GM21390 (cell line): Measurements from ENCODE around the gene TESK1.
"Not testable (repeated sequence)": the region's sequence is repeated elsewhere in the genome, so short reads cannot be mapped to it uniquely, and the experiment has no call there.

Experiments
- ATAC-seq: cut with Tn5 transposase; IDR thresholded peaks from one replicate; pipeline ENCODE4 v1.9.1; 2021; ENCODE audit not compliant: unreplicated experiment

TESK1 gene

DNA sequence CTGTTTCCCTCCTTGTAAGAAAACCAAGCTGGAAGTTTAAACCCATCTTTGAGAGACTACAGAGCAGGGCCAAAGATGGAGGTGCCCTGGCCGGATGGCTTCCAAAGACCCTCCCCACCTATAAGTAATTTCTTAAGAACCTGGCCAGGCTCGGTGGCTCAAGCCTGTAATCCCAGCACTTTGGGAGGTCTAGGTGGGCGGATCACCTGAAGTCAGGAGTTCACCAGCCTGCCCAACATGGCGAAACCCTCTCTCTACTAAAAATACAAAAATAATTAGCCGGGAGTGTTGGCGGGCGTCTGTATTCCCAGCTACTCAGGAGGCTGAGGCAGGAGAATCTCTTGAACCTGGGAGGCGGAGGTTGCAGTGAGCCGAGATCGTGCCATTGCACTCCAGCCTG, 40.7 kb downstream of the TESK1 start:
- ATAC-seq, result not testable (repeated sequence)

DNA sequence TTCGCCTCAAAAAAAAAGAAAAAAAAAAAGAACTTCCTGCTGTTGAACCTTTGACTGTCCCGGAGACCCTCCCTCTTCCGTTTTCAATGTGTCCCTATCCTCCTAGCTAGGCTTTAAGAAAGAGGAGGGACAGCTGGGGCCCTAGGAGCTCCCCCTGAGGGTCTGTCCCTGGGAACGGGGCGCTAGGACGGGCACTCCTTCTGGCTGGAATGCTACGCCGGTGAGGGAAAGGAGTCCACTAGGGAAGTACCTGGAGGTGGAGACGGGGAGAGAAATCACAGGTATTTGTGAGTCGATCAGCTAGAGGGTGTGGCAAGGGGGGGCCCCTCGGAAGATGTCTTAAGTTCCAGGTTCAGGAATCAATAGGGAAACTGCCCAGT, 41.1 kb downstream of the TESK1 start:
- ATAC-seq, result no peak

DNA sequence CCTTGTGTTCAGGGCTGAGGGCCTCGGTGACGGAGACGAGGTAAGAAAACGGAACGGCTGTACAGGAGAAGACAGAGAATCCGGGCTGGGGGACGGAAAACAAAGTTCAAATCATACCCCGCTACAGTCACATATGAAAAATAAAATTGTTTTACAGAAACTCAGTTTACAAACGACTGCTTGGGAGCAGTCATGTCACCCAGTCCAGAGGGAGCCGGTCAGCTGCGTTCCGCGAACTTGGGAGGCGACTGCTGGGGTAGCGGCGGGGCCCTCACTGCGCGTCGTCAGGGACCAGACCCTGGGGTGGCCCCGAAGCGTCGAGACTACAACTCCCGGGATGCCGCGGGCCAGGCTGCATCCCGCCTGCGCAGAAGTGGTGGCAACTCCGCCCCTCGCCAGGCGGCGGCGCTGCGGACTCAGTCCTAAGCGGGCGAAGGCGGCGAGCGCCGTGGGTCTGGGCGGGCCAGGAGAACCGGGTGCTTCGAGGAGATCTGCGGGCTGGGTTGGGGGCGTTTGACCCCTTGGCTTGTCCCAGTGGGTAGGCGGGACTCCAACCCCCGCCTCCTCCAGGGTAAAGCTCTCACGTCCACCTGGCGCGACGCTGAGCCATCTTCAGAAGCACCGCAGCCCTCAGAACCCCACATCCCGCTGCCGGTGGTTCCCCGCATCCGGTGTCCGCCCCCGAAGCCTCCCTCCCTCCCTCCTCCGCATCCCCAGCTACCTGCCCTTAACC, 41.6 kb downstream of the TESK1 start:
- peak; percentile 86 for ATAC-seq

DNA sequence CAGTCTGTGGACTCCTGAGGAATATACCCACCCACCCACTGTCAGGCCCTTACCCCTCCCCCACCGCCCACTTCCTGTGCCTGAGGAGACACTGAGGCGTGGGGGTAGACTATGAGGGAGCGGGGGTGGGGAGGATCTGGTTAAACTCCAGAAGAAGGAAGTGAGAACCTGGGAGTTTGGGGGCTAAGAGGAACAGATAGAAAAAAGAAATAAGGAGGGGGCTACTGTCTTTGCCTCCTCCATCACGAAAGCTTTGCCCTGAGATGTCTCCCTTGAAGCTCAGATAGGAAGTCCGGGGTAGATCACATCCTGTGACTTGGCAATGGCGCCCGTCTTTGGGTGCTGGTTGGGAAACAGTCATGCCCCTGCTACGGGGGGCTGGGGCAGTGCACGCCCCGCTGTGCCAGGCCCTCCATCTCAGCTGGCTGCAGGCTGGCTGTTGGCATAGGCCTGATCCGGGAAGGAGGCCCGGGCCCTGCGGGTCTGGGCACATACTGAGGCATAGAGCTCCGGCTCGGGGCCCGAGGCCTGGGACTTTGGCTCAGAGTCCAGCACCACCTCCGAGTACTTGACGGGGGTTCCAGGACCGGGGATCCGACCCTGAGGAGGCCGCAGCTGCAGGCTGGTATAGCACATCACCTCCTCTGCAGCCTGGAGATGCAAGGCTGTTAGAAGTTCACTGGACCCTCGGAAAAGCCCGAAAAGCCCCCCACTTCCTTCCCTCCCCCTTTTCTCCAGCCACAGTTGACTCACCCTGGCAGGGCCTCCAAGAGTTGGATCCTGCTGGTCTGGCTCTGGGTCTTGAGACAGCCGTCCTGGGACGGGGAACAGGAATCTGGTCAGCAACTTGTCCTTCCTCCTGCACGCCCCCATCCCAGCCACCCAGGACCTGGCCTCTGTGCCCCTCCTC, 44.6 kb downstream of the TESK1 start:
- no peak for ATAC-seq

DNA sequence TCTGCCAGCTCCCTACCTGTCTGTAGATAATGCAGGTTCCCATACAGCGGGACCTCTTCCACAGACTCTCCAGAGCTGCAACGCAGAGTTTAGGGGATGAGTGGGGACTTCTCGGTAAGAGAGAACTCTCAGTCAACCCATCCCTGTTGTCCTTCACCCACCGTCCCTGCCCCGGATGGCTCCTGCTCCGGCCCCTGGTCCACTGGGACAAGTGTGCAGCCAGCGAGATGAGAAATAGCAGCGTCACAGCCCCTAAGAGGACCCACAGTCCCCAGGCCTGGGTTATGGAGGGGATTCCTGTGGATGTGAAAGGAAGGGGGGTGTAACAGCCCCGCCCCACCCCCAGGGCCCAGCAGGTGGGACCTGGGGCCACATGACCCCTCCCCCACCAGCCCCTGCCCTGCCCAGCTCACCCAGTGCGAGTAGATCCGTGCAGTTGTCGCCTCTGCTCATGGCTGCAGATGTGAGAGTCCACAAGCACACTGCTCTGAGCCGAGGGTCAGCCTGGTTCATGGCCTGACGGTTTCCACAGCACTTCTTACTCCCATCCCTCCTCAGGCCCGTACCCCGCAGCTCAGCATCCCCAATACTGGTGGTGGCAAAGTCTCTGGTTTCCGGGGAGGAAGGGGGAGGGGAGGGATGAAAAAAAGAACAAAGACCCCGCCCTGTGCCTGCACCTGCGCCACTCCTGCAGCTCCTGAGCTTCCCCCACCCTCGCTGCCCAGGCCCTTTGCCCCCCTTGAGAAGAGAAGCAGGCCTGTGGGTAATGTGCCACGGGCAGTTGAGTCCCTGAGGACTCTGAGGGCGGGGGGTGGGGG, 45.5 kb downstream of the TESK1 start, which contains the start of gene SIT1:
TSS of gene SIT1 (minus strand) at position 591 of the 818 bp plus-strand sequence. CDS start at position 513, 78 bp downstream.
- no peak for ATAC-seq

DNA sequence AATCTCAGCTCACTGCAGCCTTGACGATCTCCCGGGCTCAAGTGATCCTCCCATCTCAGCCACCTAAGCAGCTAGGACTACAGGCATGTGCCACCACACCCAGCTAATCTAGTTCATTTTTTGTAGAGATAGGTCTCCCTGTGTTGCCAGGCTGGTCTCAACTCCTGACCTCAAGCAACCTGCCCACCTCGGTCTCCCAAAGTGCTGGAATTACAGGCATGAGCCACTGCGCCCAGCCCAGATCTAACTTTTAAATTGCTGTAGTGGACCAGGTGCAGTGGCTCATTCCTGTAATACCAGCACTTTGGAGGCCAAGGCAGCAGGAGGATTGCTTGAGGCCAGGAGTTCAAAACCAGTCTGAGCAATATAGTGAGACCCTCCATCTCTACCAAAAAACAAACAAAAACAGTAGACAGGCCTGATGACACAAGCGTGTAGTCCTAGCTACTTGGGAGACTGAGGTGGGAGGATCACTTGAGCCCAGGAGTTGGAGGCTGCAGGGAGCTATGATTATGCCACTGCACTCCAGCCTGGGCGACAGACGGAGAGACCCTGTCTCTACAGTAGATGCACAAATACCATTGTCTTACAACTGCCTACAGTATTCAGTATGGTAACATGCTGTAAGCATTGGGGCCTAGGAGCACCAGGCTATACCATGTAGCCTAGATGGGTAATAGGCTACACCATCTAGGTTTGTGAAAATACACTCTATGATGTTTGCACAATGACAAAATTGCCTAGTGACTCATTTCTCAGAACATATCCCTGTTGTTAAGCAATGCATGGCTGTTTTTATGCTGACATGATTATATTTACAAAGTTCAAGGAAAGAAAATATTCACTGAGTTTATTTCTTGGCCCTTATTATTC, 47.1 kb downstream of the TESK1 start:
- ATAC-seq, result no peak

DNA sequence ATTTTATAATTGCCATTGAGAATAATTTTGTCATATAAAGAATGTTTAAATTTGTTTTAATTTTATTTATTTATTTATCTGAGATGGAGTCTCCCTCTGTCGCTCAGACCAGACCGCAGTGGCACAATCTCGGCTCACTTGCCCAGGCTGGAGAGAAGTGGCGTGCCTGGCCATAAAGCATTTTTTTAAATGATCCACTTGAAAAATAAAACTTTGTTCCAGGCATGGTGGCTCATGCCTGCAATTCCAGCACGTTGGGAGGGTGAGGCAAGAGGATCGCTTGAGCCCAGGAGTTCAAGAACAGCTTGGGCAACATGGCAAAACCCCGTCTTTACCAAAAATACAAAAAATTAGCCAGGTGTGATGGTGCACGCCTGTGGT, 47.8 kb downstream of the TESK1 start:
- no peak for ATAC-seq

DNA sequence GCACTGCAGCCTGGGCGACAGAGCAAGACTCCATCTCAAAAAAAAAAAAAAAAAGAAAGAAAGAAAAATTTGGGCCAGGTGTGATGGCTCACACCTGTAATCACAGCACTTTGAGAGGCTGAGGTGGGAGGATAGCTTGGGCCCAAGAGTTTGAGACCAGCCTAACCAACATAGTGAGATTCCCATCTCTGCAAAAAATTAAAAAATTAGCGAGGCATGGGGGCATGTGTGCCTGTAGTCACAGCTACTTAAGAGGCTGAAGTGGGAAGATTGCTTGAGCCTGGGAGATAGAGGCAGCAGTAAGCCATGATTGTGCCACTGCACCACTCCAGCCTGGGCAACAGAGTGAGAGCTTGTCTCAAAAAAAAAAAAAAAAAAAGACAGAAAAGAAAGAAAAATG, 48.5 kb downstream of the TESK1 start:
- ATAC-seq, result no peak

DNA sequence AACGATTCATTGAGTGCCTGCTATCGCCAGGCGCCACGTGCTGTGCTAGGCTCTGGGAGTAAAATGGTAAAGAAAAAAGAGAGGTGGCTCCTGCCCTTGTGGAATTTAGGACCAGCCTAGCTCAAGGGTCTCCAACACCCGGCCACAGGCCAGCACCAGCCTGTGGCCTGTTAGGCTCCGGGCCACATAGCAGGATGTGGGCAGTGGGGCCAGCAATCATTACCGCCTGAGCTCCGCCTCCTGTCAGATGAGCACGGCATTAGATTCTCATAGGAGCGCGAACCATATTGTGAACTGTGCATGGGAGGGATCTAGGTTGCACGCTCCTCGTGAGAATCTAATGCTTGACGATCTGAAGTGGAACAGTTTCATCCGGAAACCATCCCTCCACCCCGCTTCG, 51.3 kb downstream of the TESK1 start:
- ATAC-seq, result no peak

DNA sequence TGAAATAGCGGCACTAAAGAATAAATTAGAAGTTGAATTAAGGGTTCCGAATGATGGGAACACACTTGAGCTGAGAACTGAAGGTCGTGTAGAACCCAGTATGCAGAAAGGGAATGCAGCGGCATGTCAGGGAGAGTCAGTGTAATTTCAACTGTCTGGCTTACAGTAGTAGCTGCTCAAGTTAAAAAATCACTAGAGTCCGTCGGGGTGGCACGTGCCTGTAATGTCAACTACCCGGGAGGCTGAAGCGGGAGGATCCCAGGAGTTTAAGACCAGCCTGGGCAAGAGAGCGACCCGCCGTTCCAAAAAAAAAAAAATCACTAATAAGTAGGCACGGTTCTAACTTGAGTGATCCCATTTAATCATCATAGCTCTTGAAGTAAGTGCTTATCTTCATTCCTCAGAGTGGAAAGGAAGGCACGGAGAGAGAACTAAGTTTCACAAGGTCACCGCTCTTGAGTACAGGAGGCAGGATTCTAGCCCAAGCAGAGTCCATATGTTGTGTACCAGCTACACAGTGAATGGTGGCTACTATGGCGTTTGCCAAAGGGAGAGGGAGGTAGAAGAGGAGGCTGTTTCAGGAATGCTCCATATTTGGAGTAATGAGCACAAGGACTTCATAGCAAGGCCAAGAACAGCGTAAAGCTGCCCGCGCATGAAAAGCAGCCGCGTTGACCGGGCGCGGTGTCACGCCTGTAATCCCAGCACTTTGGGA, 51.9 kb downstream of the TESK1 start:
- no peak for ATAC-seq

DNA sequence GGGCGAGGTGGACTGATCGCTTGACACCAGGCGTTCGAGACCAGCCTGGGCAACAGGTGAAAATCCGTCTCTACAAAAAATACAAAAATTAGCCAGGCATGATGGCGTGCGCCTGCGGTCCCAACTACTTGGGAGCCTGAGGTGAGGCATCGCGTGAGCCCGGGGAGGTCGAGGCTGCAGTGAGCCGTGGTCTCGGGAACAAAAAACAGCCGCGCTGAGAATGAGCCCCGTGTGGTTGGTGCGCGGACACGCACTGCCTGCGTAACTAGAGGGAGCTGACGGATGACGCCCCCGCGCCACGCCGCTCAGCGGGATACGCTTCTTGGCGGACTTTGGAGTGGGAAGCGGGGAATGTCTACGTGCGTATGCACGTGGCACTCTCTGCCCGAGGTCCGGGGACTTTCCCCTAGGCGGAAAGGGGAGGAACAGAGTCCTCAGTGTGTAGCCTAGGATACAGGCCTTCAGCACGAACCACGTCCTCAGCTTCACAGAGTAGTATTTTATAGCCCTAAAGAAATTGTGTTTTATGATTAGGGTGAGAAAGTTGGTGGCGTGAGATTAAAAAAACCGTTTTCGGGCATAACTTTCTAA, 52.6 kb downstream of the TESK1 start, which contains the start of gene RMRP:
TSS of gene RMRP (minus strand) at position 474 of the 591 bp plus-strand sequence.
- ATAC-seq, result peak; percentile 84

DNA sequence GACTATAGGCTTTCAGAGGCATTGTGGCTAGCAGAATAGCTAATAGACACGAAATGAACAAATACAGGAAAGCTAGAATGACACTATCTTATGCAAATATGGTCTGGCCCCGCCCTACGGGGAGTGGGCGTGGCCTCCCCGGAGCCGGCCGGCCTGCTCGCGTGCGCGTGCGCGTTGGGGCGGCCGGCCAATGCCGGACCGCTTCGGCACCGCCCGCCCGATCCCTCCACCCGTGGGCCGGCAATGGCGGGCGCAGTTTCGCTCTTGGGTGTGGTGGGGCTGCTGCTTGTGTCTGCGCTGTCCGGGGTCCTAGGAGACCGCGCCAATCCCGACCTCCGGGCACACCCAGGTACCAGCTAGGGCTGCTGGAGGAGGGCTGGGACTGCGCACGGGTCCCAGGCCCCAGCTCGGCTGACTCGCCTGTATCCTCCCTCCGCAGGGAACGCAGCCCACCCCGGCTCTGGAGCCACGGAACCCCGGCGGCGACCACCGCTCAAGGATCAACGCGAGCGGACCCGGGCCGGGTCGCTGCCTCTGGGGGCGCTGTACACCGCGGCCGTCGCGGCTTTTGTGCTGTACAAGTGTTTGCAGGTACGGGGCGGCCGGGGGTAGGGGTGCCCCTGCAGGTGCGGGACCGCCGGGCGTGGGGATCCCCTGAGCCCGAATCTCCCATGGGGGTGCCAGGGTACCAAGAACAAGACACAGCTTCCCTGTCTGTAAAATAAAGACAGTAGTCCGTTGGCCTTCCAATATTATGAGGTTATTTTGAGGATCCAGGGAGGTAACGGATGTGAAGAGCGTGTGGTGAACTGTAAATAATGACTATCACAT, 53.3 kb downstream of the TESK1 start, which contains the start of gene CCDC107:
TSS of gene CCDC107 (plus strand) at position 156 of the 831 bp plus-strand sequence. CDS start at position 244, 88 bp downstream.
- ATAC-seq, result peak; percentile 57

DNA sequence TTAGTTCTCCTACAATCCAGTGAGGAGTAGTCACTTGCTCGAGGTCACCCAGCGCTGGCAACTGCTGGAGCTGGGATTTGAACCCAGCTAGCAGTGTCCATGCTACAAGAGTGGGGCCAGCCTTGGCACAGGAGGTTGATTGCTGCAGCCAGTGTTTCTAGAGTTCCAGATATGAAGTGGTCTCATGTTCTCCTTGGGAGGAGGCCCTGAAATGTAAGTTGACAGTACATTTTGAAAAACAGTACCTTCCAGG, 53.8 kb downstream of the TESK1 start:
- no peak for ATAC-seq

DNA sequence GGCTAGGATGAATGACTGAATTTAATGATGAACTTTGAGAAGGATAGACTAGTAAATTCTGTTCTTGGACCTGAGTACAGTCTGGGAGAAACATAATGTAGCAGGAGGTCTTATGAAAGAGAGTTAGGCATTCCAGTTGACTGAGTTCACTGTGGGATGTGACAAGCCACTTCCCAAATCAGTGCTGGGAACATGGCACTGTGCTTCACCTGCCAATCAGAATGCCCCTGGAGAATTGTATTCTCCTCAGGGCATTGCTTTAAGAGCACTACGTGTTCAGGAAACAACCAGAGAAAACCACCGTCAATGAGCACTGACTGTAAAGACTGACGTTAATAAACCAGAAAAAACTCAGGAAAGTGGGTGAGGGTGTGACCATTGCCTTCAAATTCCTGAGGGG, 54.3 kb downstream of the TESK1 start:
- ATAC-seq, result no peak
